ENCODE results near the gene RAB14. TPM values are rescaled to one million over a fixed set of nuclear protein-coding genes. Genes with fewer than 3 reads are reported as not detected.

Gene RAB14
- total RNA-seq, 1 donor from 2014 or later: 63.8 TPM

DNA sequence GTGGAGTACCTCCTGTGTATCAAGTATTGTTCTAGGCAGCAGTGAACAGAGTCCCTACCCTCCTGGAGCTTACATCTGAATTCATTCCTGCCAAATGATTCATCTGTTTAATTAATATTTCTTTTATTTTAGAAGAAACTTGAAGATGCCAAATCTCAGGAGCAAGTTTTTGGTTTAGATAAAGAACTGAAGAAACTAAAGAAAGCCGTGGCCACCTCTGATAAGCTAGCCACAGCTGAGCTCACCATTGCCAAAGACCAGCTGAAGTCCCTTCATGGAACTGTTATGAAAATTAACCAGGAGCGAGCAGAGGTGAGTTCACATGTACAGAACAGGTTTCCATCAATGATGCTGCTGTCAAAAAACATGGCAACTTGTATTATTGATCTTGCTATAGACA is 57.9 kb downstream of the RAB14 start:
- Mint-ChIP-seq H3K4me1 (no peaks in the 10 kb centered on the region), H3K36me3 (ENCODE audit: low read depth) (peaks cover 98% of the 10 kb centered on the region), H3K27ac (no peak overlapping the region), H3K27me3 (no peaks in the 10 kb centered on the region), H3K9me3 (no peaks in the 10 kb centered on the region), H3K4me3 (no peak overlapping the region)
- TF ChIP-seq, protein P1, sequence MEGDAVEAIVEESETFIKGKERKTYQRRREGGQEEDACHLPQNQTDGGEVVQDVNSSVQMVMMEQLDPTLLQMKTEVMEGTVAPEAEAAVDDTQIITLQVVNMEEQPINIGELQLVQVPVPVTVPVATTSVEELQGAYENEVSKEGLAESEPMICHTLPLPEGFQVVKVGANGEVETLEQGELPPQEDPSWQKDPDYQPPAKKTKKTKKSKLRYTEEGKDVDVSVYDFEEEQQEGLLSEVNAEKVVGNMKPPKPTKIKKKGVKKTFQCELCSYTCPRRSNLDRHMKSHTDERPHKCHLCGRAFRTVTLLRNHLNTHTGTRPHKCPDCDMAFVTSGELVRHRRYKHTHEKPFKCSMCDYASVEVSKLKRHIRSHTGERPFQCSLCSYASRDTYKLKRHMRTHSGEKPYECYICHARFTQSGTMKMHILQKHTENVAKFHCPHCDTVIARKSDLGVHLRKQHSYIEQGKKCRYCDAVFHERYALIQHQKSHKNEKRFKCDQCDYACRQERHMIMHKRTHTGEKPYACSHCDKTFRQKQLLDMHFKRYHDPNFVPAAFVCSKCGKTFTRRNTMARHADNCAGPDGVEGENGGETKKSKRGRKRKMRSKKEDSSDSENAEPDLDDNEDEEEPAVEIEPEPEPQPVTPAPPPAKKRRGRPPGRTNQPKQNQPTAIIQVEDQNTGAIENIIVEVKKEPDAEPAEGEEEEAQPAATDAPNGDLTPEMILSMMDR (IDR thresholded peaks at IDR 0.05): no peak
- DNase-seq: no peak
- intact Hi-C loops (cut with micrococcal nuclease): no loop called here
- ATAC-seq (ENCODE audit: low read depth): no peak
- POLR2A ChIA-PET: no interaction called here
- CTCF ChIA-PET: no interaction called here

DNA sequence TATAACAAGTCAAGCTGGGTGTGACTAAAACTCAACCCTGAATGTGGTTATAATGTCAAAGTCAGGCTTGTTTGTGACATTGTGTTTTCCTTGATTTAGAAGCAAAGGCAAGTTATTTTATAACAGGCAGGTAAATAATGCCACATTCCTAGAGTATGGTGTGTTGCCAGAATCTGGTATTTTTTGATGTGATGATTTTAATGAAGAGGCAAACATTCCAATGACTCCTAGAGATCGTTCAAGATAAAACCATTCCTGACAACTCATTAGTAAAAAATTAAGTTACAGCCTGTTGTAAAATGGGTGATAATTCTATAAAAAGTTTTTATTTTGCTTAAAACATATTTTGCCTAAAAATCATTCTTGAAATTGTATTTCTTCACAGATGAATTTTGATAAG is 60.0 kb downstream of the RAB14 start:
- intact Hi-C loops (cut with micrococcal nuclease): loop anchor here (2.0 kb wide), 1 partner anchor 15 kb away; no protein-coding TSS in a partner anchor
- Mint-ChIP-seq H3K4me3 (no peak overlapping the region), H3K27ac (no peak overlapping the region), H3K9me3 (no peaks in the 10 kb centered on the region), H3K27me3 (no peaks in the 10 kb centered on the region), H3K36me3 (ENCODE audit: low read depth) (peaks cover 94% of the 10 kb centered on the region), H3K4me1 (peaks cover 3% of the 10 kb centered on the region)
- ATAC-seq (ENCODE audit: low read depth) (no peak), DNase-seq (no peak)
- CTCF ChIA-PET: no interaction called here
- TF ChIP-seq, protein P1 (IDR thresholded peaks at IDR 0.05): no peak
- POLR2A ChIA-PET: no interaction called here

DNA sequence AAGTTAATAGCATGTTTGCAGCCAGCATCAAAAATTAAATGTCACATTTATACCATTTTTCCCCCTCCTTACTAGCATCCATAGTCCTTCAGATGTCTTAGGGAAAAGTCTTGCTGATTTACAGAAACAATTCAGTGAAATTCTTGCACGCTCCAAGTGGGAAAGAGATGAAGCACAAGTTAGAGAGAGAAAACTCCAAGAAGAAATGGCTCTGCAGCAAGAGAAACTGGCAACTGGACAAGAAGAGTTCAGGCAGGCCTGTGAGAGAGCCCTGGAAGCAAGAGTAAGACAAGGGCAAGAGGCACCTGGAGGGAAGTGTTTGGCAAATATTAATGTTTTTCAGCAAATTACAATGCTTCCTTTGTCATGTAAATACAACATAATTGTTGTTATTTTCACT is 60.4 kb downstream of the RAB14 start:
- Mint-ChIP-seq H3K36me3 (ENCODE audit: low read depth) (peaks cover 94% of the 10 kb centered on the region), H3K27ac (peak overlapping the region; percentile 53), H3K4me1 (peaks cover 3% of the 10 kb centered on the region), H3K4me3 (no peak overlapping the region), H3K27me3 (no peaks in the 10 kb centered on the region), H3K9me3 (no peaks in the 10 kb centered on the region)
- DNase-seq: no peak
- intact Hi-C loops (cut with micrococcal nuclease): loop anchor here (2.0 kb wide), 1 partner anchor 15 kb away; no protein-coding TSS in a partner anchor
- ATAC-seq (ENCODE audit: low read depth): no peak
- ChIA-PET POLR2A (no interaction called here), CTCF (no interaction called here)
- TF ChIP-seq, protein P1 (IDR thresholded peaks at IDR 0.05): no peak

DNA sequence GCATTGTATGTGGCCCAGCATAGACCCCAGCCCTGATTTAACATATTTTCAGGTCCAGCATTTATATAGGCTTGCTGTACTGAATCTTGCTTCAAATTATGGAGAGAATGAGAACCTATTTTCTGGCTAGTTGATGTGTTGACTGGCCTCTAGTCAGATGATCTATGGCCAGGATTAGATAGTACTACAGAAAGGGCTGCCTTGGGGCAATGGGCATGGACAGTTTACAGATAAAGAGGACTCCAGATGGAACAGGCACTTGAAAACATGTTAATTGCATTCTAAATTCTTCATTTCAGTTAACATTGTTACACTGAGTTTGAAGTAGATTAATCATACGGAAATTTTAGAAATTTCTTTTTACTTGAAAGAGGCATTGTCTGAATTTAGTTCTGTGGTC is 61.5 kb downstream of the RAB14 start:
- no peaks in the 10 kb centered on the region for H3K9me3 Mint-ChIP-seq
- no peak for ATAC-seq (ENCODE audit: low read depth)
- peaks cover 96% of the 10 kb centered on the region for H3K36me3 Mint-ChIP-seq (ENCODE audit: low read depth)
- H3K4me1 Mint-ChIP-seq: peaks cover 3% of the 10 kb centered on the region
- ChIA-PET CTCF (no interaction called here), POLR2A (no interaction called here)
- peak overlapping the region; percentile 15 for H3K27ac Mint-ChIP-seq
- H3K4me3 Mint-ChIP-seq: no peak overlapping the region
- H3K27me3 Mint-ChIP-seq: no peaks in the 10 kb centered on the region
- TF ChIP-seq, protein P1 (IDR thresholded peaks at IDR 0.05): no peak
- DNase-seq: no peak
- intact Hi-C loops (cut with micrococcal nuclease): loop anchor here (2.0 kb wide), 1 partner anchor 17 kb away; no protein-coding TSS in a partner anchor

DNA sequence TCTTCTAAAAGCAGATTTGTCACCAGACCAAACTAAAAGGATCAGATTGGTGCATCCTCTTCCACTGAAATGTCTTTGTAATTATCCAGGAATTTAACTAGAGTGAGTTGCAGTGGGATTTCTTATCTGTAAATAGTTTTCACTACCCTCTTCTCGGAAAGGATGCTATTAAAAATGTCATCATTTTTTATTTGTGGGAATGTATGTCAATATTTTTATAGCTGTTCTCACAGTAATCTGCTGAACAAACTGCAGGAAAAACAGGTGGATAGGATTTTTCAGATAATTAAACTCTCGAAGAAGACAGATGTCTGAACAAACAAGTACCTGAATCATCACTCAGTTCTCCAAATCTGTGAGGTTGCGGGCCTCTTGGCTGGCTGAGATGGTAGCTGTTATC is 62.7 kb downstream of the RAB14 start:
- ATAC-seq (ENCODE audit: low read depth) (no peak), DNase-seq (no peak)
- ChIA-PET POLR2A (no interaction called here), CTCF (no interaction called here)
- H3K36me3 Mint-ChIP-seq (ENCODE audit: low read depth): peaks cover 95% of the 10 kb centered on the region
- peak overlapping the region; percentile 8 for H3K27ac Mint-ChIP-seq
- intact Hi-C loops (cut with micrococcal nuclease): no loop called here
- TF ChIP-seq, protein P1 (IDR thresholded peaks at IDR 0.05): no peak
- no peaks in the 10 kb centered on the region for H3K27me3 Mint-ChIP-seq
- H3K4me3 Mint-ChIP-seq: no peak overlapping the region
- H3K9me3 Mint-ChIP-seq: no peaks in the 10 kb centered on the region
- peaks cover 8% of the 10 kb centered on the region for H3K4me1 Mint-ChIP-seq
